GM12874 (cell line): ENCODE data around the gene MESP2.

Experiments
- CTCF ChIP-seq: IDR thresholded peaks from 2 replicates; pipeline ENCODE4 v1.5.1; 2011; ENCODE audit warnings: low read depth, mild to moderate bottlenecking, control low read depth, low read length, moderate library complexity; ENCODE audit not compliant: insufficient read depth

The MESP2 gene

GRCh38 chr15:89783111-89783860 lies 7.2 kb downstream of the MESP2 start:
- TF ChIP-seq CTCF: no peak

DNA sequence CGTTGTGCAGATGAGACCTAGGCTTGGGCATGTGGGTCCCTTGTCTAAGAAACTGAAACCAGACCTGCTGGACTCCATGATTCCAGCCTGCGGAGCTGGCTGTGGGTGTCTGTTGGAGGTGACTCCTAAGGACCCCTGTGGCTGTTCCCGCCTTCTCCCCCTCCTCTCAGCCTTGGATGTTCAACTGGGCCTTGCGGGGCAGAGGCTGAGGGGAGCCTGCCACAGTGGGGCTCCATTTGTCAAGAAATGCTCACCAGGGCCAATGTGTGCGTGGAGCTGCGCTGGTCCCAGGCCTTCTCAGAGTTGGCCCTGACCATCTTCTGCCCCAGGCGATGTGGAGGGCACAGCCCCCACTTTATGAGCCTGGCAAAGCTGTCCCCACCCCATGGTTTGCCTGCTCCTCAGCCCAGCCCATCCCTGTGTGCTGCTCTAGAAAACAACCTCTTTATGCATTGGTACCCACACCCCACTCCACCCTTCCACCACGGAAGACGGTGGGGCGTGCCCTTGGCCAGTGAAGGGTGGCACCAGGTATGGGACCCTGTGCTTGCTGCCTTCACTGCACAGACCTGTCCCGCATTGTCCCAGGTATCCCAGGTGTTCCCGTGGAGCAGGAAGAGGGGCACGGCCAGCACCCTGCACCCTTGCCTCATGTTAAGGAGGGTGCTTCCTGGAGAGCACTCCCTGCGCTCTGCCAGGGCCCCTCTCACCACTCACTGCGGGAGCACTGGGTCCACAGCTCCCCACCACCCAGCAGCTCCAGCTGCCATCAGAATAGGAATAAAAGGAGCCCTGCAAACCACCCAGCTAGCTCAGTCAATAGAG lies 7.9 kb downstream of the MESP2 start:
- TF ChIP-seq CTCF: no peak

- no peak for TF ChIP-seq CTCF
Measured at GRCh38 chr15:89784686-89784960, 8.5 kb downstream of the MESP2 start.

DNA sequence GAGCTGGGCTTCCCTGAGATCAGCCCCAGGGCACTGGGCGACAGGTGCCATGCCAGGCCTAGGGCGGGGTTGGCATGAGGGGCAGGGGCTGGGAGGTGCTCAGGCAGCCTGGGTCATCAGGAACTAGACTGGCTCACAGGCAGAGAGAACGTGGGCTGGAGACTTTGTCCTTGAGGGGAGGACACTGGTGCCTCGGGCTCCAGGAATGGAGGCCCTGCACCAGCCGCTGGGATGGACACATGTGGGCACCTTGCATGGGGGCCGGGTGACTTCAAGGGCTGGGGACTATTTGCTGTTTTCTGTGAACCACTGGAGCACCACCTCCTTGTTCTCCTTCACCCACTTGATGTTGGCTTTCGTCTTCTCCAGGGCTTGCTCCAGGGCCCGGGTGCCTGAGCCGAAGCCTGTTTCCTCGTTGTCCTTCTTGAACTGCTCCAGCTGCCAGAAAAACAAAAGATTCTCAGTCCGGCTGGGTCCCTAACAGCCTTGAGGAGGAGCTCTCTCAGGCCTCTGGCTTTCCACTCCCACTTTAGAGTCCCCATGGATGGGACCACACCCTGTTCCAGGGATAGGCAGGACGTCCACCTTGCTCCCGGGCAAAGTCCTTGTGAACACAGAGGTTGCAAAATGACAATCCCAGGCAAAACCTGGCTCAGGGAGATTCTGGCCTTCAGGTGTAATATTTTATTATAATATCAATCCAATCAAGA lies 9.1 kb downstream of the MESP2 start:
- no peak for TF ChIP-seq CTCF

DNA sequence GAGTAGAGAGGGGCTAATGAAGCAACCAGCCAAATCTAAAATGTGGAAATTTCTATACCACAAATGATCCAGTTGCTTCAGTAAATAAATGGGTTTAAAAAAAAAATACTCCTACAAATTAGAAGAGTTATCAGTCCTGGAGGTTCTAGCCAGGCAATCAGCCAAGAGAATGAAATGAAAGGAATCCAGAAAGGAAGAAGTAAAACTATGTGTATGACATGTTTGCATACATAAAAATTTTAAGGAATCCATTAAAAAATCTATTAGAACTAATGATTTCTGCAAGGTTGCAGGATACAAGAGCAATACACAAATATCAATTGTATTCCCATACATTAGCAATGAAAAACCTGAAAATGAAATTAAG lies 9.6 kb downstream of the MESP2 start:
- TF ChIP-seq CTCF: no peak

GRCh38 chr15:89787944-89788343 lies 11.8 kb downstream of the MESP2 start:
- TF ChIP-seq CTCF: no peak

GRCh38 chr15:89790206-89790605 lies 14.1 kb downstream of the MESP2 start:
- no peak for TF ChIP-seq CTCF
